Dermis microvascular lymphatic vessel endothelial cell (primary cell): ENCODE measurements around the gene CDK3. TPM values are rescaled to one million over a fixed set of nuclear protein-coding genes. Genes with fewer than 3 reads are reported as not detected.
A peak's percentile ranks its signal among the peaks of the same experiment; 100 is the strongest.

ENCODE experiments used
- DNase-seq, 2 donors: peaks; one replicate each; pipeline versions ENCODE4 v3.0.0 to v3.0.0-alpha.2; 2010; ENCODE audit warnings: low read depth in 2 of 2
- total RNA-seq: library from RNA; depleted of rRNA; stranded (reverse); fragments of >200 nt; gene quantifications from 2 replicates; pipeline ENCODE4 v1.2.1, GENCODE V29; 2014

The CDK3 gene
- total RNA-seq, 1 donor from 2014 or later, result 0.13 TPM

- DNase-seq, result peak; percentile 56 to 78
Observed at GRCh38 chr17:76014100-76014924, 13.7 kb downstream of the CDK3 start.

DNA sequence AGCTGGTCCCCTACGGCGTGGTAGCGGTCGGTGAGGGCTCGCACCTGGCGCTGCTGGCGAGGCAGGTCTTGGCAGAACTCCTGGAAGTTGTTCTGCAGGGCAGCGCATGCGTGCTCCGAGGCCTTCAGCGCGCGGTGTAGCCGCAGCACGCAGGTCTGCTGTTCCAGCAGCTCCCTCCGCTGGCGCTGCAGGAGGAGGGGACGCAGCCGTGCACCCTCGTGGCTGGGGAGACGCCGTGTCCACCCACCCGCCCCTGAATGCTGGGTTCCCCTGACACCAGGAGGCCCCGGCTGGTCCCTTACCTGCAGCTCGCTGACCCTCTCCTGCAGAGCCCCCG lies 14.2 kb downstream of the CDK3 start:
- no peak for DNase-seq

GRCh38 chr17:76017481-76018339 lies 17.1 kb downstream of the CDK3 start:
- DNase-seq, result no peak

GRCh38 chr17:76018340-76018680 lies 17.7 kb downstream of the CDK3 start:
- DNase-seq, result no peak

DNA sequence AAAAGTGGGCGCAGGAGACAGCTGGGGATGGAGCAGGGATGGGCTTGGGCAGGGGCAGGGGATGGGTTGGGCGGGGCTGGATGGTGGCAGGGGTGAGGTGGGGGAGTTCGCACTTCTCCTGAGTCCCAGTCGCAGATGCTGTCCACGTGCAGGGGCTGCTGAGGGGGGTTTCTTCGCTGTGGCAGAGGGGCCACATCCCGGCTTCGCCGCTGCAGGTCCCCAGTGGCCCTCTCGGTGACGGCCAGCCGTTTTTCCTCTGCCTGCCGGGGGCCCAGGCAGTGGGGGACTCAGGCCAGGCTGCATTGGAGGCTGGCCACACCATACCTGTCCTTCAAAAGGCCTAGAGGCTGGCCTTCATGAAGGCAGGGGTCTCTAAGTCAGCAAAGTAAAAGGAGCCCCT lies 18.1 kb downstream of the CDK3 start:
- DNase-seq, result no peak

GRCh38 chr17:76019833-76020467 lies 19.3 kb downstream of the CDK3 start:
- DNase-seq, result no peak

DNA sequence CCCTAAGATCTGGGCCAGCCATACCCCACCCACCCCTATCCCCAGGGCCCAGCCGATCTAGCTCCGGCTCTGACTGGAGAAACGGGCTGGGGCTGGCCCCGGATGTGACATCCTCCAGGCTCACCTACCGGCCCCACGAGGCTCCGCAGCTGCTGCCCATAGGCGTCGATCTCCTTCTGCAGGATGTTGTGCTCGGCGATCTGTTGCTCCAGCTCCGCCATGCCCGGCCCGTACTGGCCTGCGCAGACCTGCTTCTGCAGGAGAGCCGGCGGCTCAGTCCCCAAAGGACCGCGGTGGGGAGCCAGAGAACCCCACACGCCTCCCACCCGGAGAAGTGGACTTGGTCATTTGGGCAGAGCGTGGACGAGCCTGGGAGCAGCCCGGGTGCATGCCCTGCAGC lies 21.6 kb downstream of the CDK3 start:
- no peak for DNase-seq

- no peak for DNase-seq
Observed at GRCh38 chr17:76022973-76023899, 22.6 kb downstream of the CDK3 start.

DNA sequence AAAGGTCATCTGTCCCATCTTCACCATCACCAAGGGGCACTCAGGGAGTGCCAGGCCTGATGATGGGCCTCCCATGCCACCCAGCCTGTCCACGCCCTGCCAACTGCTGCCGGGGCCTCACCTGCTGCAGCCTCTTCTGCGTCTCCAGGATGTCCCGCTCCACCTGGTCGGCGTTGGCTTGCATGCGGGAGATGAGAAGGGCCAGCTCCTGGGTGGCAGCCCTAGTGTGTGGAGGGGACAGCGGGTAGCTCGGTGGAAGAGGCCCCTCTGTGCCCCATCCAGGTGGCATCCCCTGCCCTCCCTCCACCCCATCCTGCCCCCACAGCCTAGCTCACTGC lies 23.2 kb downstream of the CDK3 start:
- no peak for DNase-seq

DNA sequence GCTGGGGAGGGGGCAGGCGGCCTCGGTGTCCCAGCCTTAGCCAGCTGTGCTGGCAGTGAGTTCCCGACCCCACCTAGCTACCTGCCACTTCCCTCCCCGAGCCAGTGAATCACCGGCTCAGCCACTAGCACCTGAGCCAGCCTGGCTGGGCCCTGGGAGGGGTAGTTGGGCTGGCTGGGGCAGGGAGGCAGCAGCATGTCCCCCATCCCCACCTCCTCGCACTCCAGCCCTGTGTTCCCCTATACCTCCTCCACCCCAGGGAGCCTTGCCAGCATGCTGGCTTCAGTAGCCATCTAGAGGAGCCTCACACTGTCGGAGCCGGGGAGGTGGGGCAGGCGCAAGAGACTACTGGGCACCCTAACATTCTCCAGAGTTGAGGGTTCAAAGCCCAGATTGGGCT lies 23.7 kb downstream of the CDK3 start:
- DNase-seq, result no peak

DNA sequence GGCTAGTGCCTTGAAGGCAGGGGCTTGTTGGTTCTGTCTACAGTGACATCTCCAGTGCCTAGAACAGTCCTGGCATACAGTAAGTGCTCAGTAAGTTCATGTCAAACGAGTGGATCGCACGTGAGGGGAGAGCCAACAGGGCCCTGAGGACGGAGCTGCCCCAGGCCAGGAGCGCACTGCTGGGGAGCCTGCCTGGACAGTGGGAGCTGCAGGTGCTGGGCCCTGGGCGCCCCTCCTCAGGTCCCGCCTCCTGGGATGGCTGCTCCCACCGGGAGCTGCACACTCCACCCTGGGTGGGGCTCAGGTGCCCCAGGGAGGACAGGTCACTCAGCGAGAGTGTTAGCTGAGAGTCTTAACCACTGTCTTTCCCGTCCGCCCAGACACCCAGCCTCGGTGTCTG lies 24.6 kb downstream of the CDK3 start:
- DNase-seq, result no peak

DNA sequence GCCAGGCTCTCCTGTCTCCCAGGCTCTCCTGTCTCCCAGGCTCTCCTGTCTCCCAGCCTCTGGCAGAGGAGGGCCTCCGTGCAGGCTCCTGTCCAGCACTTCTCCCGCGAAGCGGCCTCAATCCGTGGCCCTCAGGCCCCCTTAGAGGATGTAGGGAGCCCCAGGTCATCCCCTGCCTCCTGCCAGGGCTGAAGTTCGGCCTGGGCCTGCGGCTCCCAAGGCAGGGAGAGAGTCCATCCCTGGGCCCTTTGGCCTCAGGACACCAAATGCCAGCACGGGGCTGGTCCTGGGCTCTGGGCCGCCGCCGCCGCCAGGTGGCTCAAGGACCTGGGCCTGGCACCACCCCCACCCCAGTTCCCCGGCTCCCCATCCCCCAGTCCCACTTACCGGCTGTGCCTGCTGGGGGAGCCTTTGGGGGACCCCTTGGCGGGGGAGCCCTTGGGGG lies 26.1 kb downstream of the CDK3 start:
- DNase-seq, result no peak

DNA sequence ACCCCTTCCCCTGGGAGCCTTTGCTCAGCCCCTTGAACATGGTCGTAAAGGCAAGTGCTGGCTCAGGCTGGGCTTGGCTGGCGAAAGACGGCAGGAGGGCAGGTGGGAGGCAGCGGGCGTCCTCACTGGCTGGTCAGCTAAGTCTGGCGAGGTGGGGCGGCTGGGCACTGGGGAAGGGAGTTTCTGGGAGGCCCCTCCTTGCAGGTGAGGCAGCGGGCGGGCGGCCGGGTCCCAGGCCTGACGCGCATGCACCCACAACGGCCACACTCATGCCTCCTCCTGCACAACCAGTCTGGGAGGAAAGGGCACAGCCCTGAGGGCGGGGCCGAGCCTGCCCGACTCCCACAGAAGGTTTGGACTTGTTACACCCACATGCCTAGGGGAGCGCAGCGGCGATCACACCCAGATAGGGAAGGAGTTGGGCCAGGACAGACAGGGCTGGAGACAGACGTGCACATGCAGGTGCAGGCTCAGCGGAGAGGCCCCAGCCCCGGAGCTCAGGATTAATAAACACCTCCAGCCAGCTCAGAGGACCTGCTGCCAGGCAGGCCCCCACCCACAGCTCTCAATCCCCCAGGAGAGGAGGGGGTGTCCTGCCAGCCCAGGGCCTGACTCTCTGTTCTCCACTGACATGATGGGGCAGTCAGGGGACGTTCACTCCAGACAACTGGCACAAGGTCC lies 26.6 kb downstream of the CDK3 start, which contains the start of gene EVPL:
EVPL (minus strand) TSS at position 148 of the 681 bp plus-strand sequence; CDS start at position 40, 108 bp downstream.
- no peak for DNase-seq

GRCh38 chr17:76032073-76032779 lies 31.6 kb downstream of the CDK3 start:
- DNase-seq, result peak in 1 of 2 donors; percentile 21

DNA sequence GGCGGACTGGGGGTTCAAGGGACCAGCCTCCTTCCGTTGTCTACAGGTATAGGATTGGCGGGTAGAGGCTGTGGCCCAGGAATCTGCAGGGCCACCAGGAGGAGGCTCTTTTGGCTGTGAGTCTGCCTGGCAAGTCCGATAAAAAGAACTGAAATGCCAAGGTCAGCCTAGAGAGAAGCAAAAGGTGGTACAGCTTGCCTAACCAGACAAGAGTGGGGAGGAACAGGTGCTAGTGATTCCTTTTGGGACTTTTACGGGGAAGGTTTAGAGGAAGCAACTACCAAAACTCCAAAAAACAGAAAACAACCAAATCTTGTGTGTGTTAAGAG lies 32.1 kb downstream of the CDK3 start:
- DNase-seq, result no peak

GRCh38 chr17:76033139-76033538 lies 32.5 kb downstream of the CDK3 start:
- DNase-seq, result no peak

- no peak for DNase-seq
Observed at GRCh38 chr17:76034428-76035350, 34.0 kb downstream of the CDK3 start.

GRCh38 chr17:76036497-76037261 lies 36.0 kb downstream of the CDK3 start:
- no peak for DNase-seq
